ENCODE data around the gene AKT1.
A peak's percentile ranks its signal among the peaks of the same experiment; 100 is the strongest.

The AKT1 gene

DNA sequence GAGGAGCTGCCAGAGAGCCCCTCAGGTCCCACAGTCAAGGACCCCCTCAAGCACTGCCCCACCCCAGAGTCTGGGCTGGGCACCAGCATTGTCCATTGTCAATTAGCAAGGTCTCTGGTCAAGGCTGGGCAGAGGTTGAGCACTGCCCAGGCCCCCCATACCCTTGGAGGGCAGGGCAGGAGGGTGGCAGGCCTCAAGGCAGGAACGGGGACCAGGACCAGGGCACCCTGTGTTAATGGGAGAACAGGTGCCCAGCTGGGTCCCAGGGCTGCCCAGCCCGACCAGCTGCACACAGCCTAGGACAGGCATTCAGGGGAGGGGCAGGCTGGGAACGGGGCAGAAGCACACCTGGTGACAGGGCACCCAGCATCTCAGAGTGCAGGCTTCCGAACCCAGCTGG lies 24.2 kb downstream of the AKT1 start:
- no peak for DNase-seq

DNA sequence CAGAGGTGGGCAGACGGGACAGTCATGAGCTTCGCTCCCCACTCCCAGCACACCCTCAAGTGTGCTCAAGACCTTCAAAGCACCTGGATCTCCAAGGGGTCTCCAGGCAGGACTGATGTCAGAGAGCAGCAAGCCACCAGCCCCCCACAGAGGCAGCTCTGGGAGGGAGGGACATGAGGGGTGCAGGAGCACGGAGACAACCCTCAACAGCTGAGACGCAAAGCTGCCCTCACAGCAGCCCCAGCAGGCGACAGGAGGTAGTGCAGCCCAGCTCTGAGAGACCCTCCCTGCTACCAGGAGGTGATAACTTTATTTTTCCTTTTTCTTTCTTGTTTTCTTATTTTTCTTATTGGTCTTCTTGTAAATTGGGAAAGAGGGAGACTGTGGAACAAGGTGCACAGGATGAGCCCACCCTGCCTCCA lies 24.7 kb downstream of the AKT1 start:
- no peak for DNase-seq

DNA sequence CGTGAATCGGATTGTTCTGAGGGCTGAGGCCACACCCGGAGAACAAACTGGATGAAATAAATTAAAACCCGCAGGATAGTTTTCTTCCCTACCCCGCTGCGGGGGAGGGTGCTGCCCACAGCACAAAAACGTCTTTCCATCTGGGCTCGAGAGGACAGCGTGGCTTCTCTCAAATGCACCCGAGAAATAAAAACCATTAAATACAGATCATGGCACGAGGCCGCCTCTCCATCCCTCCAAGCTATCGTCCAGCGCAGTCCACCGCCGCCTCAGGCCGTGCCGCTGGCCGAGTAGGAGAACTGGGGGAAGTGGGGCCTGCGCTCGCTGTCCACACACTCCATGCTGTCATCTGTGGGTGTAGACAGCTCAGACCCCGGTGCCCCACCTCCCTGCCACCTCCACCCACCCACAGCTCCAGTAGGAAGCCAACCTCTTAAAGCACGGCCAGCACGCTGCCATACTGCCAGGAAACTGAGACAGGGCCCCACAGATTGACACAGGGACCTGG lies 25.4 kb downstream of the AKT1 start:
- no peak for DNase-seq

DNA sequence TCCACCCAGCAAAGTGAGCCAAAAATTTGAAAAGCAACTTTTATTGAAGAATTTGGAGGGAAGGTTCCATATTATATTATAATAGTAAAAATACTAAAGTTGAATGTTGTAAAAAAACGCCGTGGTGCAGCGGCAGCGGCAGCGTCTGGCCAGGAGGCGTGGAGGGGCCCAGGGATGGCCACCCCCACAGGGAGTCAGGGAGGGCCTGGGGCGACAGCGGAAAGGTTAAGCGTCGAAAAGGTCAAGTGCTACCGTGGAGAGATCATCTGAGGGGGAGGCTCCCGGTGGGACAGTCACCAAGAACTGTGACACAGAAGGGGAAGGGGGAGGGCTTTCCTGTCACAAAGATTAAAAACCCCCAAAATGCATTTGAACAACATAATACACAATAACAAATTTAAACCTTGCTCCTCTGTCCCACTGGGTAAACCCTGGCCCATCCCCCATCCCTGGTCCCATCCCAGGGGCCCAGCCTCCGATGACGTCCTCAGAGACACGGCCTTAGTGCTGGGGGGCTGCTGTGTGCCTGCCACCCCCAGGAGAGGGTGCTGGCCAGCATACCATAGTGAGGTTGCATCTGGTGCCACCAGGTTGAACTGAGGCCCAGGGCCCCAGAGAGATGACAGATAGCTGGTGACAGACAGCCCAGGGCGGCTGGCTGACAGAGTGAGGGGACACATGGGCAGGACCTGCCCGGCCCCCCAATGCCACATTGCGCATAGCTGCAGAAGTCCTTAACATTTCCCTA lies 26.1 kb downstream of the AKT1 start:
- no peak for DNase-seq

- DNase-seq: peak; percentile 49
These were observed 26.9 kb downstream of the AKT1 start for GRCh38 chr14:104768437-104769323.

- DNase-seq: no peak
These were observed 28.0 kb downstream of the AKT1 start for GRCh38 chr14:104767634-104767918.

DNA sequence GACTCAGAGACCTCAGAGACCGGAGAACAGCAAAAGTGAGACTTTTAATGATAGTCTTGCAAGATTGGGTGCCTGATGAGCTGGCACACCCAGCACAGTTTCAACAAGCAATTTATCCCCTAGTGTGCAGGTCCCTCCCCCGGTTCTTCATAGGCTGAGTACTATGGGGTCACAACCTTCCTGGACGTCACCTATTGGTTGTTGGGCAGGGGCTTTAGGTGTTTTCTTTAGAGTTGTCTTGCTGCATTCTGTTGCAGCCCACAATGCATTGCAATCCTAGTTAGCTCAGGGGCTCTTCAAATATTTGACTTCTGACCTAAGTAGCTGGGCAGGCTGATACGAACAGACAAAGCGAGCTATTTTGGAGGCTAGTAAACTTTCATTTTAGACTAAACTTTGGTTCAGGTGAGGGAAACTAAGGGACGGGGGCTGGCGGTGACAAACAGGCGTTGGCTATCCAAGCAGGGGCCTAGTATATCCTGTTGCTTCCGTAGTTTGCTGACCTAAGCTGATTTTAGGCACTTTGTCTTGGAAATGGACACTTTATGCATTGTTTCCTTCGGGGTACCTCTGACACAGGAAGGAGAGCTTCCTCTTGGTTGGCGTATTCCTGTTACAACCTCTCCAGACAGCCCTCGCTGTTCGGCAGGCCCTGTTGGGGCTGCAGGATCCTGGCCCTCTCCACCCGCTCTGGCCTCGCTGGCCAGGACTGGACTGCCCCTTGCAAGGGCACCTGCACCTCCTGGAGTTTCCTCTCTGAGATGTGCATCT lies 28.5 kb downstream of the AKT1 start:
- no peak for DNase-seq

- no peak for DNase-seq
These were observed 29.2 kb downstream of the AKT1 start for GRCh38 chr14:104766256-104766862.

DNA sequence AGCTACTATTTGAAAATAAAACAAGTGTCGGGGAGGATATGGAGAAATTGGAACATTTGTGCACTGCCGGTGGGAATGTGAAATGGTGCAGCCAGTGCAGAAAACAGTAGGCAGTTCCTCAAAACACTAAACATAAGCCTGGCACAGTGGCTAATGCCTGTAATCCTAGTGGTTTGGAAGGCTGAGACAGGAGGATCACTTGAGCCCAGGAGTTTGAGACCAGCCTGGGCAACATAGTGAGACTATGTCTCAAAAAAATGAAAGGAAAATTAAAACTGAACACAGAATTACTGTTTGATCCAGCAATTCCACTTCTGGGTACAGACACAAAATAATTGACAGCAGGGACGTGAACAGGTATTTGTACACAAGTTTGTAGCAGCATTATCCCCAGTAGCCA lies 30.0 kb downstream of the AKT1 start:
- no peak for DNase-seq

- DNase-seq: no peak
These were observed 36.3 kb downstream of the AKT1 start for GRCh38 chr14:104758981-104759969.

GRCh38 chr14:104757681-104758392 lies 37.7 kb downstream of the AKT1 start:
- no peak for DNase-seq

- no peak for DNase-seq
These were observed 38.3 kb downstream of the AKT1 start for GRCh38 chr14:104757238-104757585.

DNA sequence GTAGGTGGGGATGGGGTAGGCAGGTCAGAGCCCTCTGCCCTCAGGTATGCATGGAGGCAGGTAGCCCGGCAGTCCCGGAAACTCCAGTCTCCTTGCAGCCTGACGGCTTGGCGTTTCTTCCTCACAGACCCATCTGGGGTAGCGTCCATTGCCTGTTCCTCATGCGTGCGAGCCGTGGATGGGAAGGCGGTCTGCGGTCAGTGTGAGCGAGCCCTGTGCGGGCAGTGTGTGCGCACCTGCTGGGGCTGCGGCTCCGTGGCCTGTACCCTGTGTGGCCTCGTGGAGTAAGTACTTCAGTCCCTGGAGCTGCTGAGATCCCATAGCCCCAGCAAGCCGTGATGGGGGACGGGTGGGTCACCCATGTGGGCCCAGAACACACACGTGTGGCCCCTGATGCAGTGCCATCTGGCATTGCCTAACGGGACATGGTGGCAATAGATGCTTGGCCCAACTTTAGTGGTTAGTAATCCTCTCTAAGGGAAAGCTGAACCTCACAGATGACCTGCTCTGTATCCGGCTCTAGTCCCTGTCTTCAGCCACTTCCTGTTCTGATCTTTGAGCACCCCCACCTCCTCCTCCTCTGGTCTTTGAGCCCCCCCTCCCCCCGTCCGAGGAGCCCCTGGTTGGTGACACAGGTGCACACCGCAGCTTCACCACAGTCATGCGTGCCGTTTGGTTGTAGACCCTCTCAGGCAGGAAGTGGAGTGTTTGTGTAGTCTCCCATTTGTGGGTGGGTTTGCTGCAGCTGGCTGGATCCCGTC lies 38.9 kb downstream of the AKT1 start:
- no peak for DNase-seq

- no peak for DNase-seq
These were observed 39.9 kb downstream of the AKT1 start for GRCh38 chr14:104755621-104756020.

DNA sequence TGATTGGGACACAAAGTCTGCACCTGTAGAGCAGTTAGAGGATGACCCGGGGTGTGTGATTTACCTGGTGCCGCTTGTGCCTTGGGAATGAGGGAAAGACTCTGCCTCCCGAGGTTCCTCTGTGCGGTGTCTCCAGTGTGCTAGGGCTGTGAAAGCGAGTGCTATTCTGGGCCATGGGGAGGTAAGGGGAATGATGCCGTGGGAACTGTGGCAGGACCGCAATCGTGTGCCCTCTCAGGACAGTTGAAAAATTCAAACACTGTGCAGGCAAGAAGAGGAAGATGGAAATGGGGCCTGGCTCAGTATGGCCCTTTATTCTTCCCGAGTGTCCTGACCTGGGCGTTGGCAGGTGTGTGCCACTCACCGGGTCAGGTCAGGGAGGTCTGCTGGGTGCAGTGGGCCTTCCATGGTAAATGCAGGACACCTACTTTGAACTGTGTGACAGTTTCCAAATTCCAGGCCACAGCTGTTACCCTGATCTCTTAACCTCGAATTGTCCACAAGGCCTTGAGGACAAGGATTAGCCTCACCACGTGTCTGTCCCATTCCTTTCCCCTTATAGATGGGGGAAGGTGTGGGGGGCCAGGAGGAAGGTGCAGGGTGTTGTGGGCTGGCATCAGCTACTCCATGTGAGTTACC lies 41.2 kb downstream of the AKT1 start:
- no peak for DNase-seq

DNA sequence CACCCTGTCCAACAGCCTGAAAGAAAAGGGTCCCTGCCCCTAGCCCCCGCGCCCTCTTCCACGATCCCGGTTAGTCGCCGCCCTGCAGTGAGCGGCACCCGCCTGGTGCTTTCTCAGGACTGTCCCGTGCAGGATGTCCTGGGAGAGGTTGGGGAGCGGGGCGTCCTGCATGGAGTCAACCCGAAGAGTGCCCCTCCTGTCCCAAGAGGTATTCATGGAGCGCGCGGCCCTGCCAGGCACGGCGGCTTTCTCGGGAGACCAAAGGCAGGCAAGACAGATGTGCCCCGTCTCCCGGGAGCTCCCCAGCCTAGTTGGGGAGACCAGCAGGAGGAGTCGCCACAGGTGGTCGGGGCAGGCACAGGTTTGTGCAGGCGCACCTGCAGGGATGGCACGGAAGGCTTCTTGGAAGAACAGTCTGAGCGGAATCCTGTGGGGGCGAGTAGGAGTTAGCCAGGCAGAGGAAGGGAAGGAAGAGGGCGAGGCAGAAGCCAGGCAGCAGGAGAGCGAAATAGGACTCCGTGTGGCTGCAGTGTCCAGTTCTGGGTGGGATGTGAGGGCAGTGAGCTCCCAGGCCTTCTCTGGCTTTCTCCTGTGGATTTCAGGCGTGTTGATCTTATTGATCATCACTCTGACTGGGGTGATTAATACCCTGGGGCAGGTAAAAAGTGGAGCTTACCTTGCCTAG lies 41.9 kb downstream of the AKT1 start:
- peak; percentile 51 for DNase-seq

GRCh38 chr14:104752735-104753527 lies 42.6 kb downstream of the AKT1 start, which contains the start of gene SIVA1:
Gene SIVA1, plus strand, starts transcription at chr14:104753147. Its CDS starts 55 bp downstream, at chr14:104753202.
- peak; percentile 100 for DNase-seq

- DNase-seq: no peak
These were observed 43.2 kb downstream of the AKT1 start for GRCh38 chr14:104752423-104752734.
